HG03354 (cell line): ENCODE results near the gene SPON2.

ENCODE experiments used
- ATAC-seq: cut with Tn5 transposase; IDR thresholded peaks from one replicate; pipeline ENCODE4 v1.9.1; 2021; ENCODE audit warnings: mild to moderate bottlenecking; ENCODE audit not compliant: unreplicated experiment, poor library complexity, severe bottlenecking

Gene SPON2

GRCh38 chr4:1172228-1172851 is at the start of gene SPON2:
Gene SPON2 (minus strand): TSS chr4:1172583.
- no peak for ATAC-seq

GRCh38 chr4:1221155-1221870 is 48.9 kb upstream of the SPON2 start:
- no peak for ATAC-seq

DNA sequence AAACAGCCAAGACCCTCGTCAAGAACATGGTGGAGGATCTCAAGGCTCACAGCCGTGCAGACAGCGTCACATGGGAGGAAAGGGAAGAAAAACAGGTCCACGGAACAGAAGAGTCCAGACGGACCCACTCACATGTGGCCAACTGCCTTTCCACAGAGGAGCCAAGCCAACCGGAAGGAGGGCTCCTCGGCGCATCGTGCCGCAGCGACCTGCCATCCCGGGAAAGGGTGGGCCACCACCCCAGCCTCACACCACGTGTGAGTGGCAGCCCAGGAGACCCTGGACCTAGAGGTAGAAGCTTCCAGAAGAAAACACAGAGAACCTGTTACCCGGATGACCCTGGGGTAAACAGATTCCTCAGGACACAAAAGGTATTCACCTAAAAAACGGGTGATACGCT is 48.2 kb upstream of the SPON2 start:
- no peak for ATAC-seq

DNA sequence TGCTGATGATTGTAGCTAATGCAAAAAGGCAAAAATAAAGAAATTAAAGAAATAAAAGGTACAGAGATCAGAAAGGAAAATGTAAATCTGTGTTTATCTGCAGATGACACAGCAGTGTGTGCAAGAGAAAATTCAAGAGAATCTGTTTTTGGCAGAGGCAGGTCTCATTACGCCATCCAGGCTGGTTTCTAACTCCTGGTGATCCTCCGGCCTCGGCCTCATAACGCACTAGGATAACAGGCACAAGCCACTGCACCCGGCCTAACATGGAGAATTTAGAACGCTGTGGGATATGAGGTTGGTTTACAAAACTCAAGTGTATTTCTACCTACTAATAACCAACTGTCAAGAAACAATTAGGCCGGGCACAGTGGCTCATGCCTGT is 47.2 kb upstream of the SPON2 start:
- ATAC-seq, result no peak

- ATAC-seq, result peak; percentile 73
These were observed 46.5 kb upstream of the SPON2 start for GRCh38 chr4:1218634-1219565.

GRCh38 chr4:1217366-1217765 is 45.0 kb upstream of the SPON2 start:
- ATAC-seq, result no peak

DNA sequence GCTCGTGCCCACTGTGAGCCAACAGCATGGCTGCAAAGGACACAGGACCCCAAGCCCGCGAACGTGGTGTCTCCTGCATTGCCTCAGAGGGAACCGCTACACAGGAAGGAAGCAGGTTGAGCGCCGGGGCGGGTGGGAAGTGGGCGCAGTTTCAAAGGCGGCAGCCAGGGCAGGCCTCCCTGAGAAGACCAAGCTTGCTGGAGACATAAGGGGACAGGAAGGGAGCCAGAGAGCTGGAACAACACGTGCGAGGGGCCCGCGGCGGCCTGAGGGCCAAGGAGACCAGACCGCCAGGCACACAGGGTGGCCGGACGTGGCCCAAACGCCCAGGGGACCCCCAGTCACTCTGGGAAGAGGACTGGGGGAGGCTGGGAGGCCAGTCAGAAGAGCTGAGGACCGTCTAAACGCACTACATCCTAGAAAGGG is 44.5 kb upstream of the SPON2 start:
- ATAC-seq, result no peak

DNA sequence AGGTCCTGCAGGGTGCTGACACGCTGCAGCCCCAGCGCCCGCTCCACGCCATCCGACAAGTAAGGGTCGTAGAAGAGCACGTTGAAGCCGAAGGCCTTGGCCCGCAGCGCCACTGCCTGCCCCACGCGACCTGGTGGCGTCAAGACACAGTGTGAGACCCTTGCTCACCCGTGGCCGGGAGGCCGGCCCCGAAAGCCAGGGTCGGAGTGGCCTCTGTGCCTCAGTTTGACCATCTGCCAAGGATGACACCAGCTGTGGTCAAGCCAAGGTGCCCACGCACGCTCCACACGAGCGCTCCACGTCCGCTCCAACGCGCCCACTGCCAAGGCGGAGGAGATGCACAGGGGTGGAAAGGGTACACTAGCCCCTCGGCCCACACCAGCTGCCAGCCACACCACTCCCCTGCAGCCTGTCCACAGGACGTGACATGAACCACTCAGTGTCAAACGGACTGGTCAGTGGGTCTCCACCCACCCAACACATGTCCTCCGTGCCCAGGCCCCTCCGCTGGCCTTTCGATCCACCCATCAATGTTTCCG is 43.8 kb upstream of the SPON2 start:
- ATAC-seq, result no peak

GRCh38 chr4:1215141-1216075 is 43.0 kb upstream of the SPON2 start:
- ATAC-seq, result peak; percentile 33

DNA sequence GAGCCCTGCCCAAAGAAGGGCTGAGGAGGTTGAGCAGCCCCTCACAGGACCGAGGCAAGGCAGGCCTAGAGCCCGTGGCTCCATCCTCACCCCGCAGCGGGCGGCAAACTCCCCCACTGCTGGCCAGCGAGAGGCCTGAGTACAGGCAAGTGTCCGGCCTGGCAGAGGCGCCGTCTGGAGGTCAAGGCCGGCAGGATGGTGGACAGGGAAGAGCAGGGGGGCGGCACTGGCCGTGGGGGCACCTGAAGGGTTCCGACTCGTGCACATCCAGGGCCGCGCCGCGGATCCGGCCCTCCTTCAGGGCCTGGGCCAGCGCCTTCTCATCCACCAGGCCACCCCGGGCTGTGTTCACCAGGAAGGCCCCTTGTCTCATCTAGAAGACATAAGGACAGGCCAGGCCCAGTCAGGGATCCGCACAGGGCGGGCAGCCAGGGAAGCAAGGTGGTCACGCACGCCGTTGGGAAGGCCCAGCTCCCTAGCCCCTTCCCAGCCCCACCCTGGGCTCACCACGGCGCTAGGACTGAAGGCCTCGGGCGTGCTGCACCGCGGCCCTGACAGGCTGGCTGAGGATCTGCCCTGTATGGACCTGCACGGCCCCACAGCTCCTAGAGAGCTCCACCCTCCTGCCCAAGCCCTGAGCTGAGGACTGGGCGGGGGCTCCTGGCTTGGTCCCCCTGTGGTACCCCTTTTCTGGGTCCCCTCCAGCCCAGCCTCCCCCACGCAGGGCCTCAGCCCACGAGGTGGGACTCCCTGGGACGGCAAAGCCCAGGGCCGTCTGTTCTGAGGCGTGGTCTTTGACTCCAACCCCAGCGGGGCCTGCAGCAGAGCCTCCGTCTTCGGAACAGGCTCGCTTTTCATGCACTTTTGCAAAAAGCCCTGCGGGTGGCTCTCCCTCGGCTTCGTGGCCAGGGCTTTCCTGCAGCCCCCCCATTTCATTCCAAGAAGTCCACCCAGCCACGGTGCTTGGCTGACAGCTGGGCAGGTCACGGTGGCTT is 42.0 kb upstream of the SPON2 start:
- no peak for ATAC-seq

GRCh38 chr4:1213336-1213995 is 41.1 kb upstream of the SPON2 start:
- ATAC-seq, result no peak

GRCh38 chr4:1212546-1213335 is 40.4 kb upstream of the SPON2 start:
- ATAC-seq, result no peak

GRCh38 chr4:1211891-1212545 is 39.6 kb upstream of the SPON2 start:
- ATAC-seq, result no peak

- no peak for ATAC-seq
These were observed 39.0 kb upstream of the SPON2 start for GRCh38 chr4:1211371-1211770.

DNA sequence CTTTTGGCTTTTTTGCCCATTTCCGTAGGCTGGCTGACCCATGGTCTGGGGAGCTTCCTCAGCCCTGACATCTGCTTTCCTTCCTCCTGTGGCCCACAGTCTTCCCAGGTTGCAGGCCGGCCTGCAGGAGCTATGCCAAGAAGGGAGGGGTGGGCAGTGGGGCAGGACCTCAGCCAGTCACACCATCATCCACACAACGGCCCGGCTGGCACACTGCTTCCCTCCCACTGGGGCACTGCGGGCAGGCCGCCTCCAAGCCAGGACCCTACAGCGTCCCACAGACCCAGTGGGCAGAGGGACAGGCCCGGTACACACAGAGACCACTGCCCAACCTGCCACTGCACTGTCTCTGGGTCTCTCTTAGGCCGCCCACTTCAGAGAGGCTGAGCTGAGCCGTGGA is 38.6 kb upstream of the SPON2 start:
- ATAC-seq, result no peak

GRCh38 chr4:1210241-1210841 is 38.0 kb upstream of the SPON2 start:
- ATAC-seq, result no peak
